ENCODE results near the gene TUSC1.

GRCh38 chr9:25677301-25678146, 720 bp downstream of the TUSC1 start:
- TF ChIP-seq, protein P1, sequence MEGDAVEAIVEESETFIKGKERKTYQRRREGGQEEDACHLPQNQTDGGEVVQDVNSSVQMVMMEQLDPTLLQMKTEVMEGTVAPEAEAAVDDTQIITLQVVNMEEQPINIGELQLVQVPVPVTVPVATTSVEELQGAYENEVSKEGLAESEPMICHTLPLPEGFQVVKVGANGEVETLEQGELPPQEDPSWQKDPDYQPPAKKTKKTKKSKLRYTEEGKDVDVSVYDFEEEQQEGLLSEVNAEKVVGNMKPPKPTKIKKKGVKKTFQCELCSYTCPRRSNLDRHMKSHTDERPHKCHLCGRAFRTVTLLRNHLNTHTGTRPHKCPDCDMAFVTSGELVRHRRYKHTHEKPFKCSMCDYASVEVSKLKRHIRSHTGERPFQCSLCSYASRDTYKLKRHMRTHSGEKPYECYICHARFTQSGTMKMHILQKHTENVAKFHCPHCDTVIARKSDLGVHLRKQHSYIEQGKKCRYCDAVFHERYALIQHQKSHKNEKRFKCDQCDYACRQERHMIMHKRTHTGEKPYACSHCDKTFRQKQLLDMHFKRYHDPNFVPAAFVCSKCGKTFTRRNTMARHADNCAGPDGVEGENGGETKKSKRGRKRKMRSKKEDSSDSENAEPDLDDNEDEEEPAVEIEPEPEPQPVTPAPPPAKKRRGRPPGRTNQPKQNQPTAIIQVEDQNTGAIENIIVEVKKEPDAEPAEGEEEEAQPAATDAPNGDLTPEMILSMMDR (IDR thresholded peaks at IDR 0.05; ENCODE audit: extremely low read depth in 1 of 2, insufficient read depth in 1 of 2, low read depth in 1 of 2, low read length in 2 of 2) = no peak
- TF ChIP-seq POLR2AphosphoS5 (IDR thresholded peaks at IDR 0.05; ENCODE audit: insufficient read depth, low read depth, low read length) (peak; percentile 86), POLR2A (IDR thresholded peaks at IDR 0.05; ENCODE audit: low read depth, low read length) (peak; percentile 85), EZH2 (IDR thresholded peaks at IDR 0.05; ENCODE audit: borderline replicate concordance, low read depth, low read length, severe bottlenecking) (no peak), JUN (IDR thresholded peaks at IDR 0.05; ENCODE audit: borderline replicate concordance, insufficient read depth, insufficient read length, low read depth) (no peak)

All from endothelial cell of umbilical vein (primary cell).